Measurements from ENCODE around the gene AP1M1.

Gene AP1M1

DNA sequence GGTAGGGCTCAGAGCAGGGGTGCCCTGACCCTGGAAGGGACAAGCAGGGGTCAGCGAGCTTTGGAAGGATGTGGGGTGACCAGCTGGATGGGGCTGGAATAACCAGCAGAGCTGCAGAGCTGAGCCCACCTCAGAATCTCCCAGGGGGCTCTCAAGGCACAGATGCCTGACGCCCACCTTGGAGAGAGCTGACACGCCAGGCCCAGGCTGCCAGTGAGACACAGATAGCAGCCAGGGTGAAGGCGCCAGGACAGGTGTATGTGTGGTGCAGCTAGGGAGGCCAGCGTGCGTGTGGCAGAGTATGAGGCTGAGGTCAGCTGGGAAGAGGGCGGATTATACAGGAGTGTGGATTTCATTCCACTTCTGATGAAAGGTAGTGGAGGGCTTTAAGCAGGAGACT is 8.9 kb downstream of the AP1M1 start (continued):
- TF ChIP-seq, protein P1, sequence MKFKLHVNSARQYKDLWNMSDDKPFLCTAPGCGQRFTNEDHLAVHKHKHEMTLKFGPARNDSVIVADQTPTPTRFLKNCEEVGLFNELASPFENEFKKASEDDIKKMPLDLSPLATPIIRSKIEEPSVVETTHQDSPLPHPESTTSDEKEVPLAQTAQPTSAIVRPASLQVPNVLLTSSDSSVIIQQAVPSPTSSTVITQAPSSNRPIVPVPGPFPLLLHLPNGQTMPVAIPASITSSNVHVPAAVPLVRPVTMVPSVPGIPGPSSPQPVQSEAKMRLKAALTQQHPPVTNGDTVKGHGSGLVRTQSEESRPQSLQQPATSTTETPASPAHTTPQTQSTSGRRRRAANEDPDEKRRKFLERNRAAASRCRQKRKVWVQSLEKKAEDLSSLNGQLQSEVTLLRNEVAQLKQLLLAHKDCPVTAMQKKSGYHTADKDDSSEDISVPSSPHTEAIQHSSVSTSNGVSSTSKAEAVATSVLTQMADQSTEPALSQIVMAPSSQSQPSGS (tag by site-specific recombination; IDR thresholded peaks at IDR 0.05; ENCODE audit: low read depth): no peak
- no peak for TF ChIP-seq ZNF350 (tag by site-specific recombination; IDR thresholded peaks at IDR 0.05)
- no peak for TF ChIP-seq ZNF157 (tag by site-specific recombination; IDR thresholded peaks at IDR 0.05)
- TF ChIP-seq, protein P2, sequence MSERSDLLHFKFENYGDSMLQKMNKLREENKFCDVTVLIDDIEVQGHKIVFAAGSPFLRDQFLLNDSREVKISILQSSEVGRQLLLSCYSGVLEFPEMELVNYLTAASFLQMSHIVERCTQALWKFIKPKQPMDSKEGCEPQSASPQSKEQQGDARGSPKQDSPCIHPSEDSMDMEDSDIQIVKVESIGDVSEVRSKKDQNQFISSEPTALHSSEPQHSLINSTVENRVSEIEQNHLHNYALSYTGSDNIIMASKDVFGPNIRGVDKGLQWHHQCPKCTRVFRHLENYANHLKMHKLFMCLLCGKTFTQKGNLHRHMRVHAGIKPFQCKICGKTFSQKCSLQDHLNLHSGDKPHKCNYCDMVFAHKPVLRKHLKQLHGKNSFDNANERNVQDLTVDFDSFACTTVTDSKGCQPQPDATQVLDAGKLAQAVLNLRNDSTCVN (tag by site-specific recombination; optimal IDR thresholded peaks at IDR 0.05): no peak

DNA sequence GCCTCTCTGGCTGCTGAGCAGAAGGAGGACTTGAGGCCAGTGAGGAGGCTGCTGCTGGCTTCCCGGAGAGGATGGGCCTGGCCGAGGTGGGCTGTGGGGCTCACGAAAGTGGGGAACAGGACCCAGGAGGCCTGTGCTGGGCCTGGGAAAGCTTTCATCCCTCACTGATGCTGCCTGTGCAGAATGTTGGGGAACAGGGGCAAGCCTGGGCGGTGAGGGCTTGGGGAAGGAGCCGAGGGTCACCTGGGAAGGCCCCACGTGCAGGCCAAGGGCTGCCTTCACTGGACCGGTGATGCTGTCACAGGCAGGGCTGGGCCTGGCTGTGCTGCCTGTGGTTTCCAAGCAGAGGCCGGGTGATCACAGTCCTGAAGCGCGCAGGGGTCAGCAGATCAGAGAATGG is 9.4 kb downstream of the AP1M1 start:
- H3K4me1 ChIP-seq (ENCODE audit: control insufficient read depth, insufficient read depth, low read length): no peaks in the 10 kb centered on the region
- ChIA-PET POLR2A (no interaction called here), CTCF (no interaction called here)
- TF ChIP-seq REPIN1 (tag by site-specific recombination; IDR thresholded peaks at IDR 0.05; ENCODE audit: low read depth): no peak
- TF ChIP-seq, protein P3, sequence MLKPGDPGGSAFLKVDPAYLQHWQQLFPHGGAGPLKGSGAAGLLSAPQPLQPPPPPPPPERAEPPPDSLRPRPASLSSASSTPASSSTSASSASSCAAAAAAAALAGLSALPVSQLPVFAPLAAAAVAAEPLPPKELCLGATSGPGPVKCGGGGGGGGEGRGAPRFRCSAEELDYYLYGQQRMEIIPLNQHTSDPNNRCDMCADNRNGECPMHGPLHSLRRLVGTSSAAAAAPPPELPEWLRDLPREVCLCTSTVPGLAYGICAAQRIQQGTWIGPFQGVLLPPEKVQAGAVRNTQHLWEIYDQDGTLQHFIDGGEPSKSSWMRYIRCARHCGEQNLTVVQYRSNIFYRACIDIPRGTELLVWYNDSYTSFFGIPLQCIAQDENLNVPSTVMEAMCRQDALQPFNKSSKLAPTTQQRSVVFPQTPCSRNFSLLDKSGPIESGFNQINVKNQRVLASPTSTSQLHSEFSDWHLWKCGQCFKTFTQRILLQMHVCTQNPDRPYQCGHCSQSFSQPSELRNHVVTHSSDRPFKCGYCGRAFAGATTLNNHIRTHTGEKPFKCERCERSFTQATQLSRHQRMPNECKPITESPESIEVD (tag by site-specific recombination; IDR thresholded peaks at IDR 0.05): no peak
- no peak for TF ChIP-seq ZNF239 (tag by site-specific recombination; IDR thresholded peaks at IDR 0.05)
- no peak for TF ChIP-seq ZNF202 (tag by site-specific recombination; IDR thresholded peaks at IDR 0.05; ENCODE audit: borderline replicate concordance)
- TF ChIP-seq, protein P1 (tag by site-specific recombination; IDR thresholded peaks at IDR 0.05; ENCODE audit: low read depth): no peak
- no peak for TF ChIP-seq ZEB2 (tag by site-specific recombination; IDR thresholded peaks at IDR 0.05)
- TF ChIP-seq, protein P4, sequence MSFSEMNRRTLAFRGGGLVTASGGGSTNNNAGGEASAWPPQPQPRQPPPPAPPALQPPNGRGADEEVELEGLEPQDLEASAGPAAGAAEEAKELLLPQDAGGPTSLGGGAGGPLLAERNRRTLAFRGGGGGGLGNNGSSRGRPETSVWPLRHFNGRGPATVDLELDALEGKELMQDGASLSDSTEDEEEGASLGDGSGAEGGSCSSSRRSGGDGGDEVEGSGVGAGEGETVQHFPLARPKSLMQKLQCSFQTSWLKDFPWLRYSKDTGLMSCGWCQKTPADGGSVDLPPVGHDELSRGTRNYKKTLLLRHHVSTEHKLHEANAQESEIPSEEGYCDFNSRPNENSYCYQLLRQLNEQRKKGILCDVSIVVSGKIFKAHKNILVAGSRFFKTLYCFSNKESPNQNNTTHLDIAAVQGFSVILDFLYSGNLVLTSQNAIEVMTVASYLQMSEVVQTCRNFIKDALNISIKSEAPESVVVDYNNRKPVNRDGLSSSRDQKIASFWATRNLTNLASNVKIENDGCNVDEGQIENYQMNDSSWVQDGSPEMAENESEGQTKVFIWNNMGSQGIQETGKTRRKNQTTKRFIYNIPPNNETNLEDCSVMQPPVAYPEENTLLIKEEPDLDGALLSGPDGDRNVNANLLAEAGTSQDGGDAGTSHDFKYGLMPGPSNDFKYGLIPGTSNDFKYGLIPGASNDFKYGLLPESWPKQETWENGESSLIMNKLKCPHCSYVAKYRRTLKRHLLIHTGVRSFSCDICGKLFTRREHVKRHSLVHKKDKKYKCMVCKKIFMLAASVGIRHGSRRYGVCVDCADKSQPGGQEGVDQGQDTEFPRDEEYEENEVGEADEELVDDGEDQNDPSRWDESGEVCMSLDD (tag by site-specific recombination; IDR thresholded peaks at IDR 0.05): no peak
- TF ChIP-seq ZNF747 (tag by site-specific recombination; IDR thresholded peaks at IDR 0.05): no peak
- TF ChIP-seq, protein P5, sequence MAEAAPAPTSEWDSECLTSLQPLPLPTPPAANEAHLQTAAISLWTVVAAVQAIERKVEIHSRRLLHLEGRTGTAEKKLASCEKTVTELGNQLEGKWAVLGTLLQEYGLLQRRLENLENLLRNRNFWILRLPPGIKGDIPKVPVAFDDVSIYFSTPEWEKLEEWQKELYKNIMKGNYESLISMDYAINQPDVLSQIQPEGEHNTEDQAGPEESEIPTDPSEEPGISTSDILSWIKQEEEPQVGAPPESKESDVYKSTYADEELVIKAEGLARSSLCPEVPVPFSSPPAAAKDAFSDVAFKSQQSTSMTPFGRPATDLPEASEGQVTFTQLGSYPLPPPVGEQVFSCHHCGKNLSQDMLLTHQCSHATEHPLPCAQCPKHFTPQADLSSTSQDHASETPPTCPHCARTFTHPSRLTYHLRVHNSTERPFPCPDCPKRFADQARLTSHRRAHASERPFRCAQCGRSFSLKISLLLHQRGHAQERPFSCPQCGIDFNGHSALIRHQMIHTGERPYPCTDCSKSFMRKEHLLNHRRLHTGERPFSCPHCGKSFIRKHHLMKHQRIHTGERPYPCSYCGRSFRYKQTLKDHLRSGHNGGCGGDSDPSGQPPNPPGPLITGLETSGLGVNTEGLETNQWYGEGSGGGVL (tag by site-specific recombination; IDR thresholded peaks at IDR 0.05): no peak
- no peak for TF ChIP-seq ZNF2 (tag by site-specific recombination; IDR thresholded peaks at IDR 0.05)
- TF ChIP-seq WT1 (tag by site-specific recombination; IDR thresholded peaks at IDR 0.05): no peak
- no peak for TF ChIP-seq ZNF335 (tag by site-specific recombination; conservative IDR thresholded peaks at IDR 0.05)
- TF ChIP-seq ZNF146 (tag by site-specific recombination; IDR thresholded peaks at IDR 0.05): no peak
- no peaks in the 10 kb centered on the region for H3K9me3 ChIP-seq (ENCODE audit: control insufficient read depth, insufficient read depth, low read depth, low read length)
- no peak overlapping the region for H3K27ac ChIP-seq (ENCODE audit: extremely low read depth, low read depth, low read length)
- no peak overlapping the region for H3K4me3 ChIP-seq (ENCODE audit: low read depth, low read length)
- peaks cover 25 to 97% of the 10 kb centered on the region in 2 experiments for H3K36me3 ChIP-seq (ENCODE audit: control insufficient read depth in 2 of 2, insufficient read depth in 1 of 2, low read length in 2 of 2)

Measured in HEK293 (cell line).